ENCODE measurements around the gene RAB9A.
"Not testable (repeated sequence)": the region's sequence is repeated elsewhere in the genome, so short reads cannot be mapped to it uniquely, and the experiment has no call there.

The RAB9A gene

DNA sequence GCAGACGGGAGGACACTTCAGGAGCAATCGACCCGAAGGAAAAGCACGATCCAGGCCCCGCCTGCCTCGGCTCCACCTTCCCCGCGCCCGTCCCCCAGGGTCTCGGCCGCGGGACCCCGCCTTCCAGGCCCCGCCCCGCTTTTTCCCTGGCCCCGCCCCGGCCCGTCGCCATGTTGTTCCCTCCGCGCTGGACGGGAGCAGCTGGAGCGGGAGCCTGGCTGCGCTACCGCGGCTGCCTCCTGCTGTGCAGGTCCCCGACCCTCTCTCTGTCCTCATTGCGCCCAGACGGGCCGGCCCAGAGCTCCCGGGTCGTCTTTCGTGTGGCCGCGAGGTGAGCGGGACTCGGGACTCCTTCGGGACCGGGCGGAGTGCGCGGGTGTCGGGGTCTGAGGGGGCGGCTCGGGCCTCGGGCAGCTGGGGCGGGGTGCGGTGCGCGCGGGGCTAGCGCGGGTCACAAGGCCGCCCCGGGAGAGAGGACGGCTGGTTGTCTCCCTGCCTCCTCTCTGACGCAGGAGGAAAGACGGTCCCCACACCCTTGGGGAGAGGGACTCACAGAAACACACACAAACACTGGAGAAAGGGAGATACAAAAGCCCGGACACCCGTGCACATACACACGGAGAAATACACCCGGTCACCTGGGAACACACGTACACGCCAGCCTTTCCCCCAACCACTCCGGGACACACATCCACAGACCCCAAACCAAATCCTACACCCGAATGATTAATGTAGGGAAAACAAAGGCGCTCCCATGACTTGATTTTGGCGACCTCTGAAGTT is at the start of gene RAB9A:
Gene RAB9A, plus strand, starts transcription at position 171 of the 783 bp plus-strand sequence. CDS start 19,619 bp downstream, outside the sequence.
- peak; percentile 74 for DNase-seq (ENCODE audit: low spot score)

DNA sequence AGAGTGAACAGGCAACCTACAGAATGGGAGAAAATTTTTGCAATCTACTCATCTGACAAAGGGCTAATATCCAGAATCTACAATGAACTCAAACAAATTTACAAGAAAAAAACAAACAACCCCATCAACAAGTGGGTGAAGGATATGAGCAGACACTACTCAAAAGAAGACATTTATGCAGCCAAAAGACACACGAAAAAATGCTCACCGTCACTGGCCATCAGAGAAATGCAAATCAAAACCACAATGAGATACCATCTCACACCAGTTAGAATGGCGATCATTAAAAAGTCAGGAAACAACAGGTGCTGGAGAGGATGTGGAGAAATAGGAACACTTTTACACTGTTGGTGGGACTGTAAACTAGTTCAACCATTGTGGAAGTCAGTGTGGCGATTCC is 47.2 kb upstream of the RAB9A start:
- not testable (repeated sequence) for DNase-seq (ENCODE audit: low spot score)

GRCh38 chrX:13645464-13646153 is 43.3 kb upstream of the RAB9A start:
- no peak for DNase-seq (ENCODE audit: low spot score)

GRCh38 chrX:13646154-13646549 is 42.8 kb upstream of the RAB9A start:
- DNase-seq (ENCODE audit: low spot score) = peak; percentile 37

- DNase-seq (ENCODE audit: low spot score) = no peak
Observed at GRCh38 chrX:13647709-13648212, 41.2 kb upstream of the RAB9A start.

- DNase-seq (ENCODE audit: low spot score) = not testable (repeated sequence)
Observed at GRCh38 chrX:13648336-13648735, 40.6 kb upstream of the RAB9A start.

- DNase-seq (ENCODE audit: low spot score) = no peak
Observed at GRCh38 chrX:13649838-13650237, 39.1 kb upstream of the RAB9A start.

DNA sequence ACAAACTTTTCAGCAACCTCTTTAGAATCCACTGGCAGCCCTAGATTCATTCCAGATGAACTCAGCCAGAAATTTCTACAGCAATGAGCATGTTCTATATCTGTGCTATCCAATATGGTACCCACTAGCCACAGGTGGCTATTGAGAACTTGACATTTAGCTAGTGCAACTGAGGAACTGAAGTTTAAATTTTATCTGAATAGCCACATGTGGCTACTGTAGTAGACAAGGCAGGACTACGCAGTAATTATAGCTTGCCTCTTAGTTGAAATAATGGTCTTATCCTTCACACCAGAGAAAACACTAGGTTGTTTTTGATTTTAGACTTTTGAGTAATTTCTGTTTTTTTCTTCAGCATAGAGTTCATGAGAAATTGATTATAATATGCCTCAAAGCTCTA is 38.6 kb upstream of the RAB9A start:
- no peak for DNase-seq (ENCODE audit: low spot score)

DNA sequence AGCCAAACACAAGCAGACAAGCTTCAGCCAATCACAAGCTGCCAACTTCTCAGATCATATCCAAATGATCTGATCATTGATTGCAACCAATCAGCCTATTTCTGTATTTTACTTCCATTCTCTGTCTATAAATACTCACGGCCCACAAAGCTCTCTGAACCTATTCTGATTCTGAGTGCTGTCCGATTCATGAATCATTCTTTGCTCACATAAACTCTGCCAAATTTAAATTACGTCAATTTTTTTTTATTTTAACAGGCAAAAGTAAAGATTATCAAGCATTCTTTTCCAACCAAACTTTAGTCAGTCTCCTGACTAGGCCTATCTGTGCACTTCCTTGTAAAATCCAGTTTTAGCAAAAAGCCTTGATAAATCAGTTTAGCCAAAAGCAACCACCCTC is 37.8 kb upstream of the RAB9A start:
- no peak for DNase-seq (ENCODE audit: low spot score)

GRCh38 chrX:13652287-13652793 is 36.6 kb upstream of the RAB9A start:
- DNase-seq (ENCODE audit: low spot score) = no peak

GRCh38 chrX:13652850-13653693 is 35.9 kb upstream of the RAB9A start, which contains the start of gene TCEANC:
TSS of gene TCEANC (plus strand) at chrX:13653141. CDS start at chrX:13662509, 9,368 bp downstream.
- peak; percentile 89 for DNase-seq (ENCODE audit: low spot score)

GRCh38 chrX:13654116-13654515 is 34.8 kb upstream of the RAB9A start:
- no peak for DNase-seq (ENCODE audit: low spot score)

- DNase-seq (ENCODE audit: low spot score) = no peak
Observed at GRCh38 chrX:13655674-13656073, 33.3 kb upstream of the RAB9A start.

GRCh38 chrX:13658602-13659001 is 30.3 kb upstream of the RAB9A start:
- peak; percentile 58 for DNase-seq (ENCODE audit: low spot score)

DNA sequence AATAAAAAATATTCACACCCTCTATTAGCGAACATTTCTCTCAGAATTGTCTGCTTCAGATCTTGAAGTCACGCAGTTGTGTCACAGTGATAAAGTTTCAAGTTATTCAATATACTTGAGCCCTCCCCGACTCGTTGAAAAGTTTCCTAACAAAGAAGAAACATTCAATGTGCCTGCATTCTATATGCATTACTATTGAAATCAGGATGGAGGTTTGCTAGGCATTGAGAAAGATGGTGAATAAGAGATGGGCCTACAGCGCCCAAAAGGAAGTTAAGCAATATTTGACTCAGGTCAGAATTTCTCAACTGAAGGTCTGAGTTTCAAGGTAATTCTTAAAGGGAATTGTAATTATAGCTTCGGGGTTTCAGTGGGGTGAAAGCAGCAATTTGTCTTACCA is 29.9 kb upstream of the RAB9A start:
- no peak for DNase-seq (ENCODE audit: low spot score)

GRCh38 chrX:13661735-13662288 is 27.1 kb upstream of the RAB9A start:
- no peak for DNase-seq (ENCODE audit: low spot score)

GRCh38 chrX:13662355-13662791 is 26.6 kb upstream of the RAB9A start:
- DNase-seq (ENCODE audit: low spot score) = no peak

- no peak for DNase-seq (ENCODE audit: low spot score)
Observed at GRCh38 chrX:13664020-13664419, 24.9 kb upstream of the RAB9A start.

GRCh38 chrX:13666836-13667235 is 22.1 kb upstream of the RAB9A start:
- DNase-seq (ENCODE audit: low spot score) = peak; percentile 80

DNA sequence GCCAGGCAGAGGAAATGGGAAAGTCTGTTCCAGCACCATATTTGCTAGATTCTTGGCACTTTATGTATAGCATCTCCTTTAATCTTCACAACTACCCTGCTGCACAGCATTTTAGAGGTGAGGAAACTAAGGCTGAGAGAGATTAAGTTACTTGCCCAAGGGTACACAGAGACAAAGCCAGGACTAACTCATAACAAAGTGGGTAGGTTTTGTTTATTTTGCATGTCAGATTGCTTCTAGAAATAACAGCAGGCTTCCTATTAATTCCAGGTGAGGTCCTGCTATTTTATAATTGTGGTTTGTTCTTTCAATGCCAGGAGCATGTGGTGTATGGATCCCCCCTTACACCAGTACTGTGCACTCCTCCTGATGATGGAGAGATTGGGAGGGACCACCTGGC is 21.0 kb upstream of the RAB9A start:
- DNase-seq (ENCODE audit: low spot score) = no peak

- DNase-seq (ENCODE audit: low spot score) = no peak
Observed at GRCh38 chrX:13669246-13669737, 19.6 kb upstream of the RAB9A start.

All from globus pallidus (tissue), 1 donor.